Hypothalamus (tissue), 51 donors: Measurements from ENCODE around the gene ABCA4.

Experiments used
- DNase-seq, 51 donors: peaks; one replicate each; lab custom pipeline; 2025; lab: John Stamatoyannopoulos, UW

Gene ABCA4

DNA sequence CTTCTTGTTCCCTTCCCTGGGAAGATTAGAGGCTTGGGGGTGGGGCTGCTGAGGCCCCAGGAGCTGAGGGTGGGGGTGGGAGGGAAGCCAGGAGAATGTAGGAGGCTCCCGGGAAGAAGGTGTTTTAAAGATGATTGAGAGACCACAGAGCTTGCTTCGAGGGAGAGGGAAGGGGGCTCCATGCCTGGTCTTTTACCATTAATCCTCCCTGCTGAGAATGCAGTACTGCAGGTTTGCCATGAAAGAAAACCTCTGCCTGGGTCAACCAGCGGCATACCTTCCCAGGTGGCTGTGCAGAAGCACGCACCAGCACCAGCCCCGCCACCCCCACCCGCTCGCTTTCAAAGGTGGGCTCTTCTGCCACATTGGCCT is 15.4 kb downstream of the ABCA4 start:
- no peak for DNase-seq

DNA sequence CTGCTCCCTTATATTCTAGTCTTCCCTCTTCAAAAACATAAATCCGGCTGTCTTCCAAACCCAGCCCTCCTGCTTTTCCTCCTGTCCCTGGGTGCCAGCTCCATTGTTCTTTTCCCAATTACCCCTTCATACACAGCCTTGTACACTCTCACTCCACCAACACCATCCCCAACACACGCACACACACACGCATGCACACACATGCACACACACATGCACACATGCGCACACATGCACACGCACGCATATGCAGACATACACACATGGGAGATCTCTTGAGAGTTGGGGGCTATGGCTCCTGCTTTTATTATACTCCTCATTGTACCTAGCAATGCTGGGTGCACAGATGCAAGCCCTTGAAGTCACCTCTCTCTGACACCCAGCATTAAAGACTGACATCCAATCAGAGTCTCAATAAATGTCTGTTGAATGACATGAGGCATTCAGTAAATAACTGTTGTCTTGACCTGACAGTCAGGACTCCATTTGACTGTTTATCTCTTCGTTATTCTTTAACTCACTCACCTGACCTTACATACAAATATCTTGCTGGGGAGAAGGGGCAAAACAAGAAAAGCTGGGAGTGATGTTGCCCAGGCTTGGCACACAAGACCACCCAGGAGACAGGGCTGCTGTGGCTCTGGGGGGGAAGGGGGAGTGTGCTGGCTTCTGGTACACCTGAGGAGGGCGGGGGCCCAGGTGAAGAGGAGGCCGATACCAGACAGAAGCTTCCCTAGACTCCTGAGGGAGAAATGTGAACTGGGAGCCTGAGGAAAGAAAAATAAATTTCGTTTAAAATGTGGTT is 16.0 kb downstream of the ABCA4 start:
- DNase-seq: no peak

DNA sequence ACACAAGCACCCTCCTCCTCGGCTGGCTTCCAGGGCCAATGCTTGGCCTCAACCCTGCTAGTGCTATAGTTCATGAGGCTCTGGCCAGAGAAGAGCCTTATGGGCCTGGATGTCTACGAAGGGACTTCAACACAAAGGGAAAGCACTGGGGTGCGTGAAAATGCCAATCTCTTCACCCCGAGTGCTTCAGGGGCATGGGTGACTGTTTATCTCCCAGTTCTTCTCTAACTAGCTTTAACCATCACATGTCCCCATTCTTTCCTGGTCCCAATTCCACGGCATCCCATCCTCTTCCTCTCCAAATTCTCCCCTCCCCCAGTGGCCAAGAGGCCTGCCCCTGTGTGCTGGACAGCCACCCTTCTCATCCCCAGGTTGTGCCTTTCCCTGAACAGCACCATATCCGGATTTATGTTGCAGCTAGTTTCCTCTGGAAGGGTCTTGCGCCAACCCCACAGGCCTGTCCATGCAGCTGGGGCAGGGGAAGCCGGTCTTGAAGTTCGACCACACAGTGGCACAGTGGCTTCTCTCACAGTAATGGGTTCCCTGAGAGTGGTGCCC is 16.7 kb downstream of the ABCA4 start:
- no peak for DNase-seq

DNA sequence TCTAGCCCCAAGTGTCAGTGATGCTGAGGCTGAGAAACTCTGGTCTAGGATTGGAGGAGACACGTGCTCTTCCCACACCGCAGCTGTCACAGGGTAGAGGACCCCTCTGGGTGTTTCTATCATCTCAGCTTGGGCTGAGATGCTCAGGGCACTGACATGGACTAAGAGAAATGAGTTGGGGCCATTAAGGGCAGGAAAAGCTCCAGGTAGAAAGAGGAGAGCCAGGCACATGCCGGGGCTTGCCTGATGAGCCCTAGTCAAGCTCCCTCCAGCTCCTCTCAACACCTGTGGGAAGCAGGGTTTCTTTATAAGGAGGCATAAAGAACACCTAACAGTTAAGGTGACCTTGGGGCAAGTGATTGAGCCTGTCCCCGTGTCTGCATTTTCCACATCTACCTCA is 17.3 kb downstream of the ABCA4 start:
- DNase-seq: no peak

DNA sequence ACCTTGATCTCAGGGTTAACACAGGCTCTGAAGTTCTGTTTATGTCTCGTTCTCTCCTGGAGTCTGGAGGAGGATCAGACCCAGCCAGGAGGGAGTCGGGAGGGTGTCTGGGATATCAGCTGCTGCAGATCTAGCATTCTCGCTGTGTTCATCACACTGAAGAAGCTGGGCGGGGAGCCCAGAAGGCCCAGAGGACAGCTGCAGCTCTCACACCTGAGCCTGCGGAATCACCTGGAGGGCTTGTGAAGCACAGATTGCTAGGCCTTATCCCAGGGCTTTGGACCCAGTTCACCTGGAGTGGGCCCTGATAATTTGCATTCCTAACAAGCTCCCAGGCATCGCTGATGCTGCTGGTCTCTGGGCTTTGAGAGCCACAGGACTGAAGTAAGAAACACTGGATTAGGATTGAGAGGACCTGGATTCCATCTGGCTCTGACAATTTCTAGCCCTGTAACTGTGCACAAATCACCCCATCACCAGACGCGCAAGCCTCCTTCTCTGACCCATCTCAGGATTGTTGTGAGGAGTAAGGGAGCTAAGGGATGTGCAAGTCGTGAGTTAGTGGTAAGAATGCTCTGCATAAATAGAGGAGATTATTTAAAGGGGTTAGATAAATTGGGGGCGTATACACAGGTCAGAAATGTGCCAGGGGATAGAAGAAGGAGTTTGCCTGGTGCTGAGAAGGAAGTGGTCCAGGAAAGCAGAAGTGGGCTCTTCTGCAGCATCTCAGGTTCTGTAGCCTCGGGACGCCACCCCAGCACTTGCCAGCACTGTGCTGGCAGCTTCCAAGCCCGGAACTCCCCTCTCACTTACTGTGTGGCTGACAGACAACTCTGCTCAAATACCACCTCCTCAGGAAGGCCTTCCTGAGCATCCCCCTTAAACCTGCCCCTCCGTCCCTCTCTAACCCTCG is 19.1 kb downstream of the ABCA4 start:
- DNase-seq: no peak

DNA sequence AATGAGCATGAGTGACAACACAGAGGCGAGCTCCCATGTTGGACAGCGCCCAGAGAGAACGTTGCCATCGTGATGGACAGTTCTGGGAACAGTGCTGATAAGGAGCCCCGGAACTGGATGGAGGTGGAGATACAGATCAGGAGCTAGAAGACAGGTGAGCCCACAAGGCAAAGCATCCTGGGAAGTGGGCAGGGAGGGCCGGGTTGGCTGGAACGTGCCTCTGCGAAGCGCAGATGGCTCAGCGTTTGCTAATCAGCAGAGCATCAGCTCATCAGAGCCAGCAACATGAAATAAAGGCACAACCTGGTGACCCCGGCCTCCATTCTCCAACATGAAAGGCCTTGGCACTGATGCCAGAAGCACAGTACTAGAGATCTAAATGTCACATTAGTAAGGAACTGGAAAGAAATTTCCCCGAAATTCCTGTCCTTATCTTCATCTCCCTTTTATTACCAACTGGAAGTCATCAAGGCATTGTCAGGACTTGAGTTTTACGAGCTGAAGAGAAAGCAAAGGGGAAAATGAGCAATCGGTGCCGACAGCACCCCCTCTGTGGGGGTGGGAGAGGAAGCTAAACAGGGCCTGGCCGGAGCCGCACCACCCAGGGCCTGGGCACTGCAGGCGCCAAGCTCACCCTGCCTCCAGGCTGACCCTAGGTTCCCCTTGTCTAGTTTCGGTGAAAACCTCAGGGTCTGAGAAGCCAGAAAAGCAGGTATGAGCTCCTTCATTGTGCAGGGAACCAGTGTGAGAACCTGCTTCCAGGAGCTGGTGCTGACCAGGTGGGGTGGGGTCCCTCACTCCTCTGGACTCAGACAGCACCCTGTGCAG is 19.9 kb downstream of the ABCA4 start:
- DNase-seq: no peak

DNA sequence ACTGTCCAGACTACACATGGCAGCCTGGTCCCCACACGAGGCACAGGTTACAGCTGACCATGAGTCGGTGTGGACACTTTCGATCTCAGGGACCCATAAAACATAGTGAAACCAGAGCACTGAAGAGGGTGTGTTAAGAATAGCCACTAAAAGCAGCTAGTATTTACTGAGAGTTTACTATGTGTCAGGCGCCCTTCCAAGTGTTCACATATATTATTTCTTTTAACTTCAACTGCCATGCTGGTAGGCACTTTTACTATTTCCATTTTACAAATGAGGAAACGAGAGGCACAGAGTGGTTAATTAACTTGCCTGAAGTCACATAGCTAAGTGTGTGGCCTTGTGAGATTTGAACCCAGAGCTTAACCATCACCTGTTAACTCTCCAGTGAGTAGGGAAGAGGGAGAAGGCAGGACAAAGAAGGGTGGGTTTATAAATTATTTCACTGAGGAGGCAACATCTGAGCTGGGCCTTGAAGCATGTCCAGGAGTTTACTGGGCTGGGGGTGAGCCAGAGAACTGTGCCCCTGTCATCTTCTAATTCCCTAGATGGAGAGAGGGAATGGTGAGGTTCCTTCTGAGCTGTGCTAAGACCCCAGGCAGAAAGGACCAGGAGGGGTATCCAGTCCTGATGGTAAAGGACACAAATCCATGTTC is 20.7 kb downstream of the ABCA4 start:
- DNase-seq: no peak

DNA sequence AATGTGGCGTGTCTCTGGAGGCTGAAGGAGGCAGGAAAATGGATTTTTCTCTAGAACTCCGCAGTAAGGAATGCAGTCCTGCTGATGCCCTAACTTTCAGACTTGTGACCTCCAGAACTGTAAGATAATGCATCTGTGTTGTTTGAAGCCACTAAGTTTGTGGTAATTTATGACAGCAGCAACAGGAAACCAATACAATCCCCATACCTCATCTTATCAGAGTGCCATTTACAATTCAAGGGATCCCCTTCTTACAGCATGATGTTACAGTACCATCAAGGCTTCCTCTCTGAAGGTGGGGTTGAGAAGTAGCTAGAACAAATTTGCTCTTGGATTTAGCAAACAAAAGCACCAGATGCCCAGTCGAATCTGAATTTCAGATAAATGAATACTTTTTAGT is 21.6 kb downstream of the ABCA4 start:
- DNase-seq: no peak

DNA sequence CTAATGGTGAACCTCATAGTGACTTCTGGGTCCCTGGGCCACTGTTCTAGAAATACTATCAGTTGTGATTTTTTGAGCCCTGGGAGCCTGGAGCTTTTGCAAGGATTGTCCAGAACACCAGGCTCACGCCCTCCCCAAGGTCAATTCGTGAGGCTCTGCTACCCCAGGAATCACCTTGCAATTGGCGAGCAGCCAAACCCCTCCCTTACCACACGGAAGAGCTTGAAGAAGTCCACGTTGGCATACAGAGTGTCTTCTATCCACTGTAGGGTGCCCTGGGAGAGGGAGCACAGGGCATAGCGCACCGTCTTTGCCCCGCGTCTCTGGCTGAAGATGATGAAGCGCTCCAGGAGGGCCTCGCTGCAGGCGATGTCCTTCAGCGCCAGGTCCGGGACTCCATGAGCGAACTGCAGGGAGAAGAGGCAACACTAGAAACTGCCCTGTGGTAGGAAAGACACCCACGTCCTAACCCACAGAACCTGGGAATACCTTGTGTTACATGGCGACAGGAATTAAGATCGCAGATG is 22.3 kb downstream of the ABCA4 start:
- no peak for DNase-seq

DNA sequence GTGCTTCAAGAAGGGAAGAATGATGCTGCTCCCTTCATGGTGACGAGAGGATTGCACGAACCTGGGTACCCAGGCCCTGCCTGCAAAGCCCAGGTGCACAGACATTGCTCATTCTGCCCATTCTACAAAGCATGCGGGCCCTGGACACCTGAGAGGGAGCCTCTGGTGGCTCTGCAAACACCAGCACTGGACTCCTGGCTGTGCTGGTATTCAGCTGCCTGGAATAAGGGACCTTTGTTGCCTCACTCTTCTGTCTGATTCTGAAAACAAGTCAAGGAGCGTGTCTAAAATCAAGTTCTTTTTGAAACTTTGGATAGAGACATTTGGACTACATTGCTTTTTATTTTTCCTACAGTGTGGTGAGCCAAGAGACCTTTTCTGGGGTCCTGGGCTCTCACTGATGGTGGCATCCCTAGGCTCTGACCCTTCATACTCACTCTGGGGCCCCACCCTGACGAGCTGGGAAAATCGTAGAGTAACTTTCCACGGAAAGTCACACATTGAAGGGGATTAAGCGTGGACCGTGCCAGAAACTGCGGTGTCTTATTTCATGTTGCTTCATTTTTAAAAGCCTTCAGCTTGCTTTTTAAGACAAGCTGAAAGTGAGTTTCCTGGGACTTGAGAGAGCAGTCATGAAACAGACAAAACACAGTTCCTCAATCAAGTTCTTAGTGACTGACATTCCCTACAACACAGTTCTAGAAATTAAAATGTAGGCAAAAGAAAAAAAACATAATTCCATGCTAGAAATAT is 24.0 kb downstream of the ABCA4 start:
- no peak for DNase-seq

DNA sequence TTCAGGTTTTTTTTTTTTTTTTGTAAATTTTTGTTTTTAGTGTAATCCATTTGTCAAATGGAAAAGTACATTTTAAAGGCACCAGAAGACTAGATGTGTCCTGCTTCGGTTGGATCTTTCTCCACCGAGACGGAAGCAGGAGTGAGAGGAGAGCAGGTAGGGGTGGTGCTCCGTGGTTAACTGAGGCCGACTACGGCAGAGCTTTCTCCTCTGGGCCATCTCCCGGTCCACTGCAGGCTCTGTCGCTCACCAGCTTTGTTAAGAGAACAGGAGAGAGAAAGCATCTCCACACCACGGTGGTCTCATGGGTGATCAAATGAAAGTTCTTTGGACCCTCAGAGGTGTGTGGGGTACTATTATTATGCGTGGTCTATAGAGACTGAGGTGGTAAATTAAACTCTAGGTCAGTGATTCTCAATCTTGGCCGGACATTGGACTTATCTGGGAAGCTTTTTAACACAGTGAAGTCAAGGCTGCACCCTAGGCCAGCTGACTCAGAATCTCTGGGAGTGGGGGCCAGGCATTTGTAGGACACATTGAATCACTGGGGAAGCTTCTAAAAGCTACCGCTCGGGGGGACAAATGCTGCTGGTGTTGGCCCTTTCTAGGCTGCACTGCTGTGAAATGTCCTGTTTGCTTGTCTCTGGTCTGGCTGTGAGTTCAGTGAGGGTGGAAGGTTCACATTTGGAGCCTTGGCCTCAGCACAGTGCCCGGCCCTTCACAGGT is 25.0 kb downstream of the ABCA4 start:
- peak in 4 of 51 donors; percentile 6 to 13 (median 8) for DNase-seq

DNA sequence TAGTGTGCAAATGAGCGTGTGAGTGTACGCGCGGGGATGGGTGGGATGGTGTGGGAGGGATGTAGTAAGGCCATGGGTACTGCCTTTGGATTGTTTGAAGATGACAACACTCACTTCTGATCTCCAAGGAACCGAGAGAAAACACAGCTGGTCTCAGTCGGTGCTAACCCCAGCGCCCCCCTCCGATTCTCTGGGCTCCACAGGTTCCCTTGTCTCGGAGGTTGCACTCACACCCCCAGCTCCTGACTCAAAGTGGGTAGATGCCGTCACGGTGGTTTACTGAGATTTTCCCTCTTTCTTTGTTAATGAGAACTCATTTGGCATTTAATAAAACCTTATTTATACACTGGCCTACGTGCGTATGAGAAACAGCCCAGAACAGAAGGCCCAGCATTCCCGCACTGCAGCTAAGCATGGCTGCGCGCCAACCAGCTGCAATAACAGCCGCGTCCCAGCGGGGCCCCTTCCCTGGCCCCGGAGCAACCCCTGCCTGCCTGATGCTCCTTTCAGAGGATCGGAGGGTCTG is 25.8 kb downstream of the ABCA4 start:
- peak in 33 of 51 donors; percentile 4 to 61 (median 24) for DNase-seq

DNA sequence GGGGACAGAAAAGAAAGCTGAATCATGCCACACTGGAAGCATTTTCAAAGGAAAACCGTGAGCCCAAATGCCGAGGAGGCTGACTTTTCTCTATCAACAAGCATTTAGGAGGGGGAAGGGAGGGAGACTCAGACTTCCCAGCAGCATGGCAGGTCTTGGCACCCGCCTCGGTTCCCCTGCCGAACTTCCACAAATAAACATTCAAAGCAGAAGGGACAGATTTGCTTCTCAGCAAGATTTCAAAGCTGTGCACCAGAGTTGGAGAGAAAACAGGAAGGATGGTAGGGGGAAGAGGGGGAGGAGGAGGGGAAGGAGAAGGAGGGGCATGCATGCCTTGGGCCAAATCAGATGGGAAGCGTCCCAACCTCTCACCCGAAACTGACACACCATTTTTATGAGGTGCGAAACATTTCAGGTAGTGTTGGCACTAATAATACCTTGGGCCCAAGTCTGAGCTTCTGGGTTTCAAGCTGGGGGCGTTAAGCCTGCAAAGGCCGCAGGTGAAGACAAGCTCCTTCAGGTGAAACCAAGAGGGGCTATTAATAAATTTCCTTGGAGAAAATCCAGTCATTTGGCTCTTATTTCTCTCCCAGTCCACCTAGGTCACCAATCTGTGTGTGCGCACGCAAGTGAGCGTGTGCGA is 26.4 kb downstream of the ABCA4 start:
- DNase-seq: peak in 36 of 51 donors; percentile 9 to 60 (median 32)

DNA sequence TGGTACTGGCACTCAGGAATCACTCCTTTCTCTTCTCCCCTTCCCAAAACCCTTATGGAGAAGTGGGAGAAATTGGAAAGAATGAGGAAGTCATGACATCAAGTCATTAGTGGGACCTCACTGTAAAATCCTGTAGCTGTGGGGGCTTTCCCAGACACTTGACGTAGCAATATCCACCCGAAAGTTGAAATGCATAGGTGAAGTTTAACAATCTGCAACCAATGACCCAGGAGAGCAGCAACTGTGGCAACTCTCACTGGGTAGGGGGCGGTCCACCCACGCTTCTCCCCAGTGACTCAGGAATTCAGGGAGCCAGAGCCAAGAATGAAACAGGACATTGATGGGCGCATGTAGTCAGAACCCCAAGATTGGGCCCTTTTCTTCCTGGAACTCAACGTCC is 27.0 kb downstream of the ABCA4 start:
- no peak for DNase-seq

DNA sequence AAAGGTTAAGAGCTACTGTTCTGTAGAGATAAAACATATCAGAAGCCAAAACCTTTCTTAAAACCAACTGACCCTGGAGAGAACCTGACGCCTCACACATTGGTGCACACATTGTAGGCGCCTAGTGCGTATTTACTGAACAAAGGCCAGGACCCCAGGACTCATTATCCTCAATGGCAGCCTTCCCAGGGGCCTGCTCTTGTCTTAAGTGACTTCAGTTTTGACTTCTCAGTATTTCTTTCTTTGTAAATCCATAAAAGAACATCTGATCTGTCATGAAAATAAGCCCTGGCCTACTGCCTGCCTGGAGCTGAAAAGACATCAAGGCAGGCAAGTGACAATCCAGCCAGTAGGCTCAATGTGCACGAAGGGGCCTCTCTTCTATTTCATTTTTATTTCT is 27.6 kb downstream of the ABCA4 start:
- DNase-seq: no peak

DNA sequence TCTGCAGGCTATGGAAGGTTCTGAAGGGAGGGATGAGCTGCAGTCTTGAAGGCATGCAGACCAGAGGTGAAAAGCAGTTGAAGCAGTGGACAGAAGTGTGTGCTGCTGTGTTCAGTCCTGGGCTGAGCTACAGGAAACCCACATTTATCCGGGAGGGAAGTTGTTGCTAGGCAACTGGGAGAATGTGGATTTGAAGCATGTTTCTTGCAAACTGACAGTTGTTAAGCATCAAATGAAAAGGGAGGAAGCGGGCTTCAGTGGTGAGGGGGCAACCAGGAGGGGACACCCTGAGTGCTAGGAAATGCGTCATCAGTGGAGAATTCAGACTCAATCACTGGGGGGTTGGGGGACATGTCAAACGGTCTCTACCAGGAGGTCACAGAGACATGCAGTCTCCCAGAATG is 28.7 kb downstream of the ABCA4 start:
- peak in 15 of 51 donors; percentile 3 to 35 (median 14) for DNase-seq

DNA sequence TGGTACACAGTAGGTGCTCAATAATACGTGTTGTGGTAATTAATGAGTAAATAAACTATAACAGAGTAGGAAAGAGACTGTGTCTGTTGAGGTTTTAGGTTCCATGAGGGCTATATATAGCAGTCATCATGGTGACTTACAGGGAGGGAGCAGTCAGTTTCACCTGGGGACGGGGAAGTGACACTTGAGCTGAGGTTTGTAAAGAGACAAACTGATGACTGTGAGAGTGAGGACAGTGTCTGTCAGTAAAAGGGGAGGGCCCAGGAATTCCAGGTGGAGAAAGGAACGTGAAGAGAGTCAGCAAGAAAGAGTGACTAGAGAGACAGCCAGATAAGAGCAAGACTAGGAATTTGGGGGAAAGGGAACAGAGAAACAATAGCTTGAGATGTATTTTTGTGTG is 30.2 kb downstream of the ABCA4 start:
- DNase-seq: no peak

DNA sequence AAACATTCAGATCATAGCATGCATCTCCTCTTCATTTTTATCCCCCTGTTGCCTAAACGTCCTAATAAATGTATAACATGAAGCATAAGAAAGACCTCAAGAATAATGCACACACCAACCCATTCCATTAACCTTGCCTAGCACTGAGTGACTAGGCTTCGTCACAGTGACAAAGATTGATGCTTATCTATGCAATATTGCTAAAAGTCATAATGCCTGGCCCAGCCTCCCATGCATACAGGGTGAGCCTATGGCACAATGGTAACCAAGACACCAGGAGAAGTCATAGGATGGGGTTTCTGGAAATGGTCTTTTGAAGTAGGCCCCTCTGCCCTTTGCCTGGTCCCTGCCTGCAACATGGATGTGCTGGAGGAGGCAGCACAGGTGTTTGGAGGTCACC is 33.8 kb downstream of the ABCA4 start:
- DNase-seq: no peak
